K562 (cell line): ENCODE results near the gene KLHDC10. TPM values are rescaled to one million over a fixed set of nuclear protein-coding genes. Genes with fewer than 3 reads are reported as not detected.

Experiments
- ARID3A ChIP-seq: IDR thresholded peaks from 2 replicates; pipeline ENCODE4 v1.6.1; 2012; ENCODE audit warnings: low read depth, low read length, improper control_type of control experiment, borderline replicate concordance
- ATF4 ChIP-seq: fragments of 450-650 bp; formaldehyde crosslinking; IDR thresholded peaks from 2 replicates; pipeline ENCODE4 v1.4.0; 2022; ENCODE audit warnings: mild to moderate bottlenecking, moderate library complexity
- HMG20A ChIP-seq: fragments of 450-650 bp; formaldehyde crosslinking; conservative IDR thresholded peaks from 2 replicates; pipeline ENCODE4 v1.4.0; 2020; ENCODE audit warnings: mild to moderate bottlenecking, mixed read lengths
- IFI16 ChIP-seq: fragments of 250-450 bp; sonication (Bioruptor Pico); IDR thresholded peaks from 2 replicates; pipeline ENCODE4 v2.1.2; 2022; ENCODE audit warnings: mild to moderate bottlenecking, inconsistent platforms
- ILF3 ChIP-seq: fragments of 450-650 bp; IDR thresholded peaks from 2 replicates; pipeline ENCODE4 v1.6.1; 2018; ENCODE audit warnings: antibody characterized with exemption, mild to moderate bottlenecking, moderate library complexity, borderline replicate concordance
- MIER1 ChIP-seq: fragments of 450-650 bp; IDR thresholded peaks from 2 replicates; pipeline ENCODE4 v1.6.1; 2016; ENCODE audit warnings: antibody characterized with exemption, mild to moderate bottlenecking, low read depth
- NBN ChIP-seq: fragments of 450-650 bp; IDR thresholded peaks from 2 replicates; pipeline ENCODE4 v1.6.1; 2016; ENCODE audit warnings: low read depth, mild to moderate bottlenecking
- NEUROD1 ChIP-seq: fragments of 150-350 bp; IDR thresholded peaks from 2 replicates; pipeline ENCODE4 v1.6.1; 2014; ENCODE audit warnings: borderline replicate concordance, low read length, low read depth; ENCODE audit not compliant: partially characterized antibody
- OTX1 ChIP-seq: fragments of 450-650 bp; formaldehyde crosslinking; IDR thresholded peaks from 2 replicates; pipeline ENCODE4 v1.4.0; 2022; ENCODE audit warnings: mild to moderate bottlenecking
- POLR2B ChIP-seq: fragments of 450-650 bp; IDR thresholded peaks from 2 replicates; pipeline ENCODE4 v1.6.1; 2018; ENCODE audit warnings: low read depth; ENCODE audit not compliant: partially characterized antibody
- RCOR1 ChIP-seq, 2 experiments: IDR thresholded peaks; 2 replicates each; pipeline ENCODE4 v1.6.1; 2012; ENCODE audit warnings: low read depth in 2 of 2, low read length in 2 of 2, borderline replicate concordance in 1 of 2, improper control_type of control experiment in 1 of 2
- TAF9B ChIP-seq: fragments of 450-650 bp; IDR thresholded peaks from 2 replicates; pipeline ENCODE4 v1.6.1; 2018; ENCODE audit warnings: mild to moderate bottlenecking; ENCODE audit not compliant: partially characterized antibody
- THRAP3 ChIP-seq: fragments of 450-650 bp; IDR thresholded peaks from 2 replicates; pipeline ENCODE4 v1.6.1; 2016; ENCODE audit warnings: mild to moderate bottlenecking, inconsistent platforms, borderline replicate concordance
- XRCC5 ChIP-seq: fragments of 200-400 bp; formaldehyde crosslinking; IDR thresholded peaks from 2 replicates; pipeline ENCODE4 v1.6.1; 2017; ENCODE audit warnings: low read depth, mild to moderate bottlenecking, low read length
- ZBED1 ChIP-seq: IDR thresholded peaks from 2 replicates; pipeline ENCODE4 v1.6.1; 2014
- ZC3H8 ChIP-seq: fragments of 450-650 bp; IDR thresholded peaks from 2 replicates; pipeline ENCODE4 v1.6.1; 2017
- ZNF408 ChIP-seq: fragments of 250-450 bp; sonication (Bioruptor Pico); IDR thresholded peaks from 2 replicates; pipeline ENCODE4 v1.4.0; 2020; ENCODE audit warnings: low read depth, mild to moderate bottlenecking, moderate library complexity
- ZNF699 ChIP-seq: fragments of 250-450 bp; sonication (Bioruptor Pico); IDR thresholded peaks from 2 replicates; pipeline ENCODE4 v1.8.0; 2021; ENCODE audit warnings: mild to moderate bottlenecking, moderate library complexity; ENCODE audit not compliant: insufficient replicate concordance
- polyA plus RNA-seq, 8 experiments: library from polyadenylated mRNA; depleted of rRNA in 4 of 8; stranded (reverse) in 5 of 8; unstranded in 3 of 8; fragments of >200 nt; fragmentation: Nextera tagmentation in 2 of 8; fragmentation: Illumina TruSeq in 1 of 8; extraction: Ambion mirVana in 2 of 8; extraction: Trizol in 1 of 8; gene quantifications; 2 replicates each; pipeline versions ENCODE4 v1.2.1 to v1.2.3, GENCODE V29; 2011 to 2014; ENCODE audit warnings: inconsistent platforms in 1 of 8, missing spikeins in 1 of 8
- total RNA-seq, 7 experiments: library from RNA; depleted of rRNA in 6 of 7; stranded (reverse); fragments of >200 nt in 6 of 7; fragmentation: Illumina TruSeq in 2 of 7; extraction: Trizol in 2 of 7; gene quantifications; 2 replicates each; pipeline versions ENCODE4 v1.2.1 to v1.2.3, GENCODE V29; 2011 to 2021; ENCODE audit warnings: low replicate concordance in 1 of 7

Gene KLHDC10
- total and polyA plus RNA-seq, 9 of the 15 experiments (the other 6 are each of a cell fraction or from before 2014, with no cell fraction given): 9.8 to 80.5 (median 31.4) TPM

- TF ChIP-seq ARID3A (no peak), ATF4 (CRISPR knock-in tag) (0 out of 2 replicates have a peak, but pooled peaks have one; percentile 9), ZC3H8 (no peak), THRAP3 (0 out of 2 replicates have a peak, but pooled peaks have one; percentile 27), TAF9B (no peak), HMG20A (no peak), ZNF699 (CRISPR knock-in tag) (no peak), MIER1 (no peak), ZNF408 (CRISPR knock-in tag) (no peak), XRCC5 (peak; percentile 55; the same call in 1 of the 2 replicates), POLR2B (no peak), NEUROD1 (peak; percentile 30), RCOR1 (IDR thresholded peaks at IDR 0.05; ENCODE audit: borderline replicate concordance in 1 of 2, low read depth in 2 of 2, low read length in 2 of 2) (peak in 1 of 2 experiments; percentile 59; a peak in 1 of 4 replicates), IFI16 (CRISPR knock-in tag) (no peak), NBN (no peak; the same call in 1 of the 2 replicates), ZBED1 (no peak), ILF3 (peak; percentile 50; the same call in 1 of the 2 replicates), OTX1 (CRISPR knock-in tag) (0 out of 2 replicates have a peak, but pooled peaks have one; percentile 48)
Measured at GRCh38 chr7:130071701-130072622, 1.6 kb downstream of the KLHDC10 start (continued).
